ENCODE data around the gene SH3RF3. TPM values are rescaled to one million over a fixed set of nuclear protein-coding genes. Genes with fewer than 3 reads are reported as not detected.

SH3RF3 gene
- total RNA-seq: 1 to 10 TPM; 1.9 to 2.3 TPM

- Mint-ChIP-seq H3K27me3 (peaks cover 17% of the 10 kb centered on the region), H3K27ac (peak within 1 kb of the TSS; percentile 69), H3K4me1 (ENCODE audit: low read depth) (peaks cover 49% of the 10 kb centered on the region), H3K36me3 (ENCODE audit: low read depth) (no peaks in the 10 kb centered on the region), H3K4me3 (peak within 1 kb of the TSS; percentile 81), H3K9me3 (no peaks in the 10 kb centered on the region)
- ChIA-PET CTCF (interaction anchor here (0.7 to 4.8 kb wide), 10 partner anchors 9 to 383 kb away, joined by 3 to 63 read pairs (median 4); no protein-coding TSS in a partner anchor), POLR2A (interaction anchor here (1.0 to 2.1 kb wide), 2 partner anchors 97 to 381 kb away, joined by 4 to 8 read pairs; no protein-coding TSS in a partner anchor)
- intact Hi-C loops (cut with micrococcal nuclease): loop anchor here (2.0 kb wide), 1 partner anchor 382 kb away; no protein-coding TSS in a partner anchor
- DNase-seq (peak; percentile 43), ATAC-seq (peak; percentile 24)
- no peak for TF ChIP-seq CTCF (IDR thresholded peaks at IDR 0.05)
These were observed at the start of gene SH3RF3 for GRCh38 chr2:109128616-109129355. SH3RF3 (plus strand) TSS chr2:109129205.

GRCh38 chr2:109079590-109079989 lies 49.4 kb upstream of the SH3RF3 start:
- H3K4me1 Mint-ChIP-seq (ENCODE audit: low read depth): no peaks in the 10 kb centered on the region
- CTCF ChIA-PET: no interaction called here
- TF ChIP-seq CTCF (IDR thresholded peaks at IDR 0.05): no peak
- H3K9me3 Mint-ChIP-seq: no peaks in the 10 kb centered on the region
- H3K4me3 Mint-ChIP-seq: no peak overlapping the region
- no peaks in the 10 kb centered on the region for H3K36me3 Mint-ChIP-seq (ENCODE audit: low read depth)
- DNase-seq (no peak), ATAC-seq (no peak)
- POLR2A ChIA-PET: no interaction called here
- no peaks in the 10 kb centered on the region for H3K27me3 Mint-ChIP-seq
- H3K27ac Mint-ChIP-seq: no peak overlapping the region
- intact Hi-C loops (cut with micrococcal nuclease): no loop called here

- no peaks in the 10 kb centered on the region for H3K27me3 Mint-ChIP-seq
- no peak overlapping the region for H3K4me3 Mint-ChIP-seq
- CTCF ChIA-PET: no interaction called here
- no peak for ATAC-seq
- no peaks in the 10 kb centered on the region for H3K4me1 Mint-ChIP-seq (ENCODE audit: low read depth)
- intact Hi-C loops (cut with micrococcal nuclease): no loop called here
- H3K9me3 Mint-ChIP-seq: no peaks in the 10 kb centered on the region
- TF ChIP-seq CTCF (IDR thresholded peaks at IDR 0.05): no peak
- POLR2A ChIA-PET: no interaction called here
- no peaks in the 10 kb centered on the region for H3K36me3 Mint-ChIP-seq (ENCODE audit: low read depth)
- H3K27ac Mint-ChIP-seq: no peak overlapping the region
- no peak for DNase-seq
These were observed 48.9 kb upstream of the SH3RF3 start for GRCh38 chr2:109080109-109080508.

GRCh38 chr2:109080757-109081156 lies 48.2 kb upstream of the SH3RF3 start:
- Mint-ChIP-seq H3K9me3 (no peaks in the 10 kb centered on the region), H3K27ac (no peak overlapping the region), H3K27me3 (no peaks in the 10 kb centered on the region), H3K4me1 (ENCODE audit: low read depth) (no peaks in the 10 kb centered on the region), H3K36me3 (ENCODE audit: low read depth) (no peaks in the 10 kb centered on the region), H3K4me3 (no peak overlapping the region)
- TF ChIP-seq CTCF (IDR thresholded peaks at IDR 0.05): no peak
- POLR2A ChIA-PET: no interaction called here
- CTCF ChIA-PET: no interaction called here
- DNase-seq (no peak), ATAC-seq (no peak)
- intact Hi-C loops (cut with micrococcal nuclease): no loop called here

GRCh38 chr2:109081374-109081773 lies 47.6 kb upstream of the SH3RF3 start:
- Mint-ChIP-seq H3K4me3 (no peak overlapping the region), H3K27me3 (no peaks in the 10 kb centered on the region), H3K4me1 (ENCODE audit: low read depth) (no peaks in the 10 kb centered on the region), H3K9me3 (no peaks in the 10 kb centered on the region), H3K27ac (no peak overlapping the region), H3K36me3 (ENCODE audit: low read depth) (no peaks in the 10 kb centered on the region)
- ChIA-PET POLR2A (no interaction called here), CTCF (no interaction called here)
- ATAC-seq (no peak), DNase-seq (no peak)
- intact Hi-C loops (cut with micrococcal nuclease): no loop called here
- TF ChIP-seq CTCF (IDR thresholded peaks at IDR 0.05): no peak

Data from activated CD8-positive, alpha-beta T cell treated with anti-CD3 and anti-CD28 coated beads for 36 hours (primary cell).